ENCODE data around the gene TTC34.

DNA sequence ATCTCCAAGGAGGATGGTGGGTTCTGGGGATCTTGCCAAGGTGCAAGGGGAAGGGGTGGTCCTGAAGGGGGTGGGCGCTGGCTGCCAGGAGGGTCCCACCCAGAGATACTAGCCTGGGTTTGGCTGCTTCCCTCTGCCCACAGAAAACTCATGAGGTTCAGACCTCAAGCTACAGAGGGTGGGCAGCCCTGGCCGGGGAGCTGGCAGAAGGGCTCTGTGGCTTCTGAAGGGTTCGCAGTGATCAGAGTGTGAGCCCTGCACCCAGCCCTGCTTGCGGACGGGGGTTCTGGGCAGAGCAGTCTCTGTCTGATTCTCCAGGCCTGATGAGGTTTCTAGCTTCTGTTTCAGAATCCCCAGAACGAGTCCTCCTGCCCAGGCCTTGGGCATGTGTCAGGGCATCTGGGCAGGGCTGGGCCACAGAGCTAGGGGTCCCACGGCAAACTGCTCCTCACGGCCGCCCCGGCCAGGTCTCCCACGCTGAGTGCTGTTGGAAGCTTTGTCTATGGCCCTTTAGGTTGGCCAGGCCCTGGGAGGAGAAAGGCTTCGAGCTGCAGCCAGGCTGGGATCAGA is 168.0 kb downstream of the TTC34 start:
- TF ChIP-seq, protein P1, sequence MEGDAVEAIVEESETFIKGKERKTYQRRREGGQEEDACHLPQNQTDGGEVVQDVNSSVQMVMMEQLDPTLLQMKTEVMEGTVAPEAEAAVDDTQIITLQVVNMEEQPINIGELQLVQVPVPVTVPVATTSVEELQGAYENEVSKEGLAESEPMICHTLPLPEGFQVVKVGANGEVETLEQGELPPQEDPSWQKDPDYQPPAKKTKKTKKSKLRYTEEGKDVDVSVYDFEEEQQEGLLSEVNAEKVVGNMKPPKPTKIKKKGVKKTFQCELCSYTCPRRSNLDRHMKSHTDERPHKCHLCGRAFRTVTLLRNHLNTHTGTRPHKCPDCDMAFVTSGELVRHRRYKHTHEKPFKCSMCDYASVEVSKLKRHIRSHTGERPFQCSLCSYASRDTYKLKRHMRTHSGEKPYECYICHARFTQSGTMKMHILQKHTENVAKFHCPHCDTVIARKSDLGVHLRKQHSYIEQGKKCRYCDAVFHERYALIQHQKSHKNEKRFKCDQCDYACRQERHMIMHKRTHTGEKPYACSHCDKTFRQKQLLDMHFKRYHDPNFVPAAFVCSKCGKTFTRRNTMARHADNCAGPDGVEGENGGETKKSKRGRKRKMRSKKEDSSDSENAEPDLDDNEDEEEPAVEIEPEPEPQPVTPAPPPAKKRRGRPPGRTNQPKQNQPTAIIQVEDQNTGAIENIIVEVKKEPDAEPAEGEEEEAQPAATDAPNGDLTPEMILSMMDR (conservative IDR thresholded peaks at IDR 0.05): no peak
- no peak for TF ChIP-seq EZH2 (IDR thresholded peaks at IDR 0.05; ENCODE audit: low read depth)

Data from PC-9 (cell line).